ENCODE results near the gene CRTC1.
"Not testable (repeated sequence)": the region's sequence is repeated elsewhere in the genome, so short reads cannot be mapped to it uniquely, and the experiment has no call there.

The CRTC1 gene

GRCh38 chr19:18701250-18701608 lies 17.7 kb downstream of the CRTC1 start:
- DNase-seq (ENCODE audit: low spot score) = no peak

- DNase-seq (ENCODE audit: low spot score) = no peak
Observed at GRCh38 chr19:18704054-18704453, 20.6 kb downstream of the CRTC1 start.

GRCh38 chr19:18704971-18705370 lies 21.5 kb downstream of the CRTC1 start:
- DNase-seq (ENCODE audit: low spot score) = no peak

- DNase-seq (ENCODE audit: low spot score) = no peak
Observed at GRCh38 chr19:18708452-18709231, 25.2 kb downstream of the CRTC1 start.

- no peak for DNase-seq (ENCODE audit: low spot score)
Observed at GRCh38 chr19:18709546-18709945, 26.1 kb downstream of the CRTC1 start.

GRCh38 chr19:18710186-18710585 lies 26.7 kb downstream of the CRTC1 start:
- no peak for DNase-seq (ENCODE audit: low spot score)

GRCh38 chr19:18710996-18711751 lies 27.7 kb downstream of the CRTC1 start:
- no peak for DNase-seq (ENCODE audit: low spot score)

- no peak for DNase-seq (ENCODE audit: low spot score)
Observed at GRCh38 chr19:18711893-18712292, 28.4 kb downstream of the CRTC1 start.

GRCh38 chr19:18712981-18713380 lies 29.5 kb downstream of the CRTC1 start:
- DNase-seq (ENCODE audit: low spot score) = no peak

- DNase-seq (ENCODE audit: low spot score) = no peak
Observed at GRCh38 chr19:18713550-18714117, 30.2 kb downstream of the CRTC1 start.

GRCh38 chr19:18715416-18715815 lies 31.9 kb downstream of the CRTC1 start:
- no peak for DNase-seq (ENCODE audit: low spot score)

GRCh38 chr19:18716857-18717256 lies 33.4 kb downstream of the CRTC1 start:
- DNase-seq (ENCODE audit: low spot score) = no peak

GRCh38 chr19:18717601-18718000 lies 34.1 kb downstream of the CRTC1 start:
- DNase-seq (ENCODE audit: low spot score) = no peak

GRCh38 chr19:18718015-18718526 lies 34.6 kb downstream of the CRTC1 start:
- DNase-seq (ENCODE audit: low spot score) = no peak

- DNase-seq (ENCODE audit: low spot score) = no peak
Observed at GRCh38 chr19:18718846-18719458, 35.5 kb downstream of the CRTC1 start.

GRCh38 chr19:18719541-18719940 lies 36.1 kb downstream of the CRTC1 start:
- no peak for DNase-seq (ENCODE audit: low spot score)

- no peak for DNase-seq (ENCODE audit: low spot score)
Observed at GRCh38 chr19:18723871-18724377, 40.4 kb downstream of the CRTC1 start.

- DNase-seq (ENCODE audit: low spot score) = no peak
Observed at GRCh38 chr19:18725841-18726770, 42.6 kb downstream of the CRTC1 start.

- no peak for DNase-seq (ENCODE audit: low spot score)
Observed at GRCh38 chr19:18726846-18727245, 43.4 kb downstream of the CRTC1 start.

- not testable (repeated sequence) for DNase-seq (ENCODE audit: low spot score)
Observed at GRCh38 chr19:18727602-18728001, 44.1 kb downstream of the CRTC1 start.

GRCh38 chr19:18729933-18730530 lies 46.6 kb downstream of the CRTC1 start:
- DNase-seq (ENCODE audit: low spot score) = no peak
